Mesenchymal stem cell (in vitro differentiated cells and primary cell): ENCODE measurements around the gene CRIP2.

Experiments
- DNase-seq: peaks from one replicate; pipeline ENCODE4 v3.0.0-alpha.2; 2013
- H2AFZ ChIP-seq: one replicate; pipeline ENCODE4 v1.6.1; 2013; ENCODE audit warnings: low read depth, mild to moderate bottlenecking, control low read depth, inconsistent platforms, low read length, moderate library complexity
- H2AK5ac ChIP-seq: 2 replicates; pipeline ENCODE4 v1.6.1; 2013; ENCODE audit warnings: low read length, moderate library complexity, mild to moderate bottlenecking, inconsistent platforms; ENCODE audit not compliant: severe bottlenecking
- H2BK120ac ChIP-seq: one replicate; pipeline ENCODE4 v1.6.1; 2013; ENCODE audit warnings: low read depth, mild to moderate bottlenecking, inconsistent platforms, low read length, moderate library complexity
- H2BK12ac ChIP-seq, 2 experiments: one replicate each; pipeline ENCODE4 v1.6.1; 2013; ENCODE audit warnings: inconsistent platforms in 2 of 2, low read length in 2 of 2, mild to moderate bottlenecking in 2 of 2, moderate library complexity in 2 of 2, control low read depth in 1 of 2
- H2BK15ac ChIP-seq: one replicate; pipeline ENCODE4 v1.6.1; 2013; ENCODE audit warnings: mild to moderate bottlenecking, low read depth, inconsistent platforms; ENCODE audit not compliant: poor library complexity, severe bottlenecking
- H2BK5ac ChIP-seq: 2 replicates; pipeline ENCODE4 v1.6.1; 2013; ENCODE audit warnings: low read depth, mild to moderate bottlenecking, low read length, control low read depth, inconsistent platforms; ENCODE audit not compliant: poor library complexity, severe bottlenecking
- H3K14ac ChIP-seq, 2 experiments: one replicate each; pipeline ENCODE4 v1.6.1; 2013; ENCODE audit warnings: inconsistent platforms in 2 of 2, low read length in 2 of 2, control low read depth in 1 of 2, mild to moderate bottlenecking in 1 of 2, moderate library complexity in 1 of 2
- H3K18ac ChIP-seq, 2 experiments: one replicate each; pipeline ENCODE4 v1.6.1; 2013; ENCODE audit warnings: inconsistent platforms in 2 of 2, low read length in 2 of 2, control low read depth in 1 of 2, low read depth in 1 of 2, mild to moderate bottlenecking in 1 of 2
- H3K23ac ChIP-seq, 2 experiments: one replicate each; pipeline ENCODE4 v1.6.1; 2013; ENCODE audit warnings: inconsistent platforms in 2 of 2, low read length in 2 of 2, mild to moderate bottlenecking in 2 of 2, moderate library complexity in 2 of 2, control low read depth in 1 of 2
- H3K27ac ChIP-seq: 2 replicates; pipeline ENCODE4 v1.5.1; 2013; ENCODE audit warnings: mild to moderate bottlenecking, moderate library complexity, low read length, control low read depth, inconsistent platforms; ENCODE audit not compliant: poor library complexity, severe bottlenecking
- H3K27me3 ChIP-seq, 2 experiments: 2 replicates each; pipeline versions ENCODE4 v1.6.1 to v1.7.0; 2013; ENCODE audit warnings: low read length in 2 of 2, mild to moderate bottlenecking in 2 of 2, moderate library complexity in 2 of 2, control low read depth in 1 of 2, inconsistent platforms in 1 of 2; ENCODE audit not compliant: control insufficient read depth in 1 of 2, insufficient read depth in 1 of 2
- H3K36me3 ChIP-seq, 2 experiments: 2 replicates each; pipeline versions ENCODE4 v1.6.1 to v1.7.0; 2013; ENCODE audit warnings: low read length in 2 of 2, control low read depth in 1 of 2, inconsistent platforms in 1 of 2, low read depth in 1 of 2, mild to moderate bottlenecking in 1 of 2; ENCODE audit not compliant: insufficient read depth in 2 of 2, control insufficient read depth in 1 of 2
- H3K4ac ChIP-seq, 2 experiments: one replicate each; pipeline ENCODE4 v1.6.1; 2013; ENCODE audit warnings: inconsistent platforms in 2 of 2, low read length in 2 of 2, mild to moderate bottlenecking in 2 of 2, moderate library complexity in 2 of 2, control low read depth in 1 of 2, low read depth in 1 of 2
- H3K4me1 ChIP-seq: 2 replicates; pipeline ENCODE4 v1.6.1; 2013; ENCODE audit warnings: low read depth, low read length, control low read depth; ENCODE audit not compliant: control insufficient read depth, insufficient read depth
- H3K4me2 ChIP-seq: 2 replicates; pipeline ENCODE4 v1.6.1; 2013; ENCODE audit warnings: low read length, mild to moderate bottlenecking, inconsistent platforms; ENCODE audit not compliant: poor library complexity, severe bottlenecking
- H3K4me3 ChIP-seq, 2 experiments: 2 replicates each; pipeline versions ENCODE4 v1.5.1 to v1.7.0; 2013; ENCODE audit warnings: low read length in 2 of 2, mild to moderate bottlenecking in 2 of 2, control low read depth in 1 of 2, low read depth in 1 of 2; ENCODE audit not compliant: insufficient read depth in 1 of 2
- H3K79me1 ChIP-seq: replicated peaks from 2 replicates; pipeline ENCODE4 v1.6.1; 2013; ENCODE audit warnings: mild to moderate bottlenecking, control low read depth, low read length, inconsistent platforms; ENCODE audit not compliant: poor library complexity, severe bottlenecking
- H3K9ac ChIP-seq: 2 replicates; pipeline ENCODE4 v1.7.0; 2013; ENCODE audit warnings: mild to moderate bottlenecking, low read length, moderate library complexity
- H3K9me3 ChIP-seq: 2 replicates; pipeline ENCODE4 v1.7.0; 2013; ENCODE audit warnings: mild to moderate bottlenecking, low read length; ENCODE audit not compliant: control insufficient read depth
- H4K8ac ChIP-seq: one replicate; pipeline ENCODE4 v1.6.1; 2013; ENCODE audit warnings: inconsistent platforms, mild to moderate bottlenecking, low read length, moderate library complexity
- H4K91ac ChIP-seq: one replicate; pipeline ENCODE4 v1.6.1; 2013; ENCODE audit warnings: mild to moderate bottlenecking, low read length, inconsistent platforms
- WGBS: methylation state at CpG from one replicate; pipeline ENCODE4 v1.1.7; 2013; ENCODE audit warnings: mixed read lengths; 5-methylcytosine and 5-hydroxymethylcytosine counted together

CRIP2 gene

GRCh38 chr14:105499256-105500035 is 24.8 kb downstream of the CRIP2 start:
- Histone ChIP-seq H3K4me1 (peaks cover 2% of the 10 kb centered on the region), H3K27ac (no peak overlapping the region), H2BK15ac (no peak overlapping the region), H3K4ac (no peak overlapping the region), H3K18ac (no peak overlapping the region), H3K9ac (no peak overlapping the region), H4K8ac (no peak overlapping the region), H3K4me2 (no peak overlapping the region), H2AFZ (no peak overlapping the region), H4K91ac (no peak overlapping the region), H3K14ac (no peak overlapping the region), H3K9me3 (no peaks in the 10 kb centered on the region), H3K36me3 (peaks cover 0 to 9% of the 10 kb centered on the region in 2 experiments), H3K79me1 (no peaks in the 10 kb centered on the region), H3K4me3 (no peak overlapping the region), H3K27me3 (peaks cover 0 to 3% of the 10 kb centered on the region in 2 experiments), H3K23ac (no peak overlapping the region), H2BK120ac (no peak overlapping the region), H2AK5ac (no peak overlapping the region), H2BK12ac (no peak overlapping the region), H2BK5ac (no peak overlapping the region)
- DNase-seq = no peak
- WGBS = 93% methylated on average over 26 of the region's 27 CpGs

- no peak overlapping the region for H2BK15ac ChIP-seq
- no peak overlapping the region for H3K18ac ChIP-seq
- no peak overlapping the region for H2AFZ ChIP-seq
- H2AK5ac ChIP-seq = no peak overlapping the region
- peaks cover 0 to 9% of the 10 kb centered on the region in 2 experiments for H3K36me3 ChIP-seq
- no peak overlapping the region for H3K14ac ChIP-seq
- no peak for DNase-seq
- peaks cover 0 to 8% of the 10 kb centered on the region in 2 experiments for H3K27me3 ChIP-seq
- H3K4me3 ChIP-seq = no peak overlapping the region
- WGBS = 86% methylated on average over 21 of the region's 21 CpGs
- H3K4me2 ChIP-seq = no peak overlapping the region
- H3K27ac ChIP-seq = no peak overlapping the region
- no peak overlapping the region for H2BK12ac ChIP-seq
- peaks cover 2% of the 10 kb centered on the region for H3K4me1 ChIP-seq
- no peaks in the 10 kb centered on the region for H3K9me3 ChIP-seq
- H2BK120ac ChIP-seq = no peak overlapping the region
- H3K9ac ChIP-seq = no peak overlapping the region
- H4K8ac ChIP-seq = no peak overlapping the region
- no peaks in the 10 kb centered on the region for H3K79me1 ChIP-seq
- H4K91ac ChIP-seq = no peak overlapping the region
- no peak overlapping the region for H3K23ac ChIP-seq
- H3K4ac ChIP-seq = no peak overlapping the region
- H2BK5ac ChIP-seq = no peak overlapping the region
Measured at GRCh38 chr14:105500036-105500725, 25.6 kb downstream of the CRIP2 start.

- no peak overlapping the region for H2BK120ac ChIP-seq
- no peak overlapping the region for H3K18ac ChIP-seq
- H2BK15ac ChIP-seq = no peak overlapping the region
- H2AK5ac ChIP-seq = no peak overlapping the region
- no peak overlapping the region for H3K14ac ChIP-seq
- H3K27me3 ChIP-seq = peaks cover 0 to 11% of the 10 kb centered on the region in 2 experiments
- no peak overlapping the region for H2AFZ ChIP-seq
- no peak overlapping the region for H3K27ac ChIP-seq
- WGBS = 72% methylated on average over 10 of the region's 10 CpGs
- no peaks in the 10 kb centered on the region for H3K79me1 ChIP-seq
- peaks cover 0 to 9% of the 10 kb centered on the region in 2 experiments for H3K36me3 ChIP-seq
- DNase-seq = no peak
- H4K91ac ChIP-seq = no peak overlapping the region
- H3K4me2 ChIP-seq = no peak overlapping the region
- H2BK12ac ChIP-seq = no peak overlapping the region
- peaks cover 2% of the 10 kb centered on the region for H3K4me1 ChIP-seq
- no peak overlapping the region for H4K8ac ChIP-seq
- H2BK5ac ChIP-seq = no peak overlapping the region
- H3K9me3 ChIP-seq = no peaks in the 10 kb centered on the region
- H3K4ac ChIP-seq = no peak overlapping the region
- H3K9ac ChIP-seq = no peak overlapping the region
- H3K4me3 ChIP-seq = no peak overlapping the region
- no peak overlapping the region for H3K23ac ChIP-seq
Measured at GRCh38 chr14:105500726-105501101, 26.1 kb downstream of the CRIP2 start.

- H3K36me3 ChIP-seq = peaks cover 0 to 7% of the 10 kb centered on the region in 2 experiments
- H3K27ac ChIP-seq = no peak overlapping the region
- H3K27me3 ChIP-seq = peaks cover 0 to 11% of the 10 kb centered on the region in 2 experiments
- DNase-seq = no peak
- H2BK15ac ChIP-seq = no peak overlapping the region
- no peak overlapping the region for H3K23ac ChIP-seq
- no peaks in the 10 kb centered on the region for H3K9me3 ChIP-seq
- H3K4me1 ChIP-seq = peaks cover 2% of the 10 kb centered on the region
- no peak overlapping the region for H4K8ac ChIP-seq
- no peak overlapping the region for H2BK5ac ChIP-seq
- no peak overlapping the region for H2AK5ac ChIP-seq
- H2BK12ac ChIP-seq = no peak overlapping the region
- 90% methylated on average over 11 of the region's 13 CpGs for WGBS
- no peak overlapping the region for H3K4me3 ChIP-seq
- H3K4ac ChIP-seq = no peak overlapping the region
- no peak overlapping the region for H4K91ac ChIP-seq
- no peak overlapping the region for H2BK120ac ChIP-seq
- H3K14ac ChIP-seq = no peak overlapping the region
- no peak overlapping the region for H3K18ac ChIP-seq
- H3K4me2 ChIP-seq = no peak overlapping the region
- no peak overlapping the region for H3K9ac ChIP-seq
- no peaks in the 10 kb centered on the region for H3K79me1 ChIP-seq
- H2AFZ ChIP-seq = no peak overlapping the region
Measured at GRCh38 chr14:105501504-105502291, 27.1 kb downstream of the CRIP2 start.
